Measurements from ENCODE around the gene TBKBP1.

The TBKBP1 gene

DNA sequence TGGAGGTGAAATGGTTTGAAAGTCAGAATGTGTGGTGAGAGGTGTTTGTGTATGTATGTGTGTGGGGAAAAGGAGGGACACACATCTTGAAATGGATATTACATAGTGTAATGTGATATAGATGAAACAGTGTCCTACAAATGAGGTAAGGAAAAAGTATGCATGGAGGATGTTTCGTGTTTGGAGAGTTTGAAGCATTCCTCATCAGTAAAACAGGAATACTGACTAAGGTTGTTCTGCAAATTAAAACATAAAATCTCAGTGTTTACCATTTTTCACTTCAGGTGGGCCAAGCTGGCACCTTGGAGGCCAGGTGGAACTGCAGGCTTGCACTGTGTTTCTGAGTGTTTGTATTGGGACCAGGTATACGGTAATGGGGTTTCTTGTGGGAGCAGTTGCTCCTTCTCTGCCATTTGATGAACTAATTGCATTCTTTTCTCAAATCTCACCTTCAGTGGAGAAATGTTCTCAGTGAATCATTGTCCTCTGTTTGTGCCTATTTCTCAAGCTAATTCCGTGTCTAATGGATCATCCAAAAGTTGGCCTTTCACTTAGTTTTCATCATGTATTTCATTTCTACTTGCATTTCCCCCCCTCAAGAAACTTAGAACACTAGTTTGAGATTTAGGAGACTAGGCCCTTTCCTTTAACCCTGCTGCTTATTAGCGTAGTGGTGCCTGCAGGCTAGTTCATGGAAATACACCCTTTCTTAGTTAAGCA is 8.2 kb upstream of the TBKBP1 start:
- Mint-ChIP-seq H3K4me1 (no peaks in the 10 kb centered on the region), H3K9me3 (no peaks in the 10 kb centered on the region), H3K27ac (ENCODE audit: low read depth) (no peak overlapping the region), H3K27me3 (no peaks in the 10 kb centered on the region), H3K36me3 (ENCODE audit: insufficient read depth) (peaks cover 40% of the 10 kb centered on the region), H3K4me3 (no peak overlapping the region)
- no peak for ATAC-seq (replicated peaks; ENCODE audit: extremely low read depth, poor library complexity, severe bottlenecking)
- no peak for DNase-seq (ENCODE audit: low spot score in 2 of 2)

DNA sequence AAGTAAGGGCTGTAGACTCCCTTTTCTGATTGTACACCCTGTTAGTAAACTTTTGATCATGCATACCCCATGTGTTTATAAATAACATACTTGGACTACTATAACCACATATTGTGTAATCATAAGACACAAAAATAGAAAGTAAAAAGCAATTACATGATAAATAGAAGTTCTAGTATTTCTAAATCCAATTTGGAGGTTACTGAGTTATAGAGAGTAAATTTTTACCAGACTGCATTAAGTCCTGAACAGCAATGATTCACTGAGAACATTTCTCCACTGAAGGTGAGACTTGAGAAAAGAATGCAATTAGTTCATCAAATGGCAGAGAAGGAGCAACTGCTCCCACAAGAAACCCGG is 7.7 kb upstream of the TBKBP1 start:
- no peak for ATAC-seq (replicated peaks; ENCODE audit: extremely low read depth, poor library complexity, severe bottlenecking)

DNA sequence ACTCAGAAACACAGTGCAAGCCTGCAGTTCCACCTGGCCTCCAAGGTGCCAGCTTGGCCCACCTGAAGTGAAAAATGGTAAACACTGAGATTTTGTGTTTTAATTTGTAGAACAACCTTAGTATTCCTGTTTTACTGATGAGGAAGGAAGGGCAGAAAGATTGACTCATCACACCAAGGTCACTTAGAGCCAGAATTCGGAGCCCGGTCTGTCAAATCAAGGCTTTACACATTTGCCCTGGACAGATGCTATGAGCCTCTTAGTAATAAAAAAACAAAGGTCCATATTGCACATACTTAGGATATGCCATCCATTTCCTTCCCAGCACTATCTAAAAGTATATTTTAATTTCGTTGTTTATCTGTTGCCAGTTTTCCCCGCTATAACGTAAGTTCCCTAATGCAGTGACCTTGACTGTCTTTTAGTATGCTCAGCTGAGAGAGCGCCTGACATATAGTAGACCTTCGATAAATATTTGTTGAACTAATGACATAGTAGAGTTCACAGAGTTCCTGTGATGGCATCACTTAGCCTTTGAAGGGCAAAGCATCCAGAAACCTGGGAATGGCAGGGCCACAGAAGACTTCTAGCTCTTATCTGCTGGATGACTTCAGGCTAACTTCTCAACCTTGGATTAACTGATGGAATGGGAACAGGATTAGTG is 7.2 kb upstream of the TBKBP1 start:
- Mint-ChIP-seq H3K9me3 (no peaks in the 10 kb centered on the region), H3K4me3 (no peak overlapping the region), H3K27me3 (no peaks in the 10 kb centered on the region), H3K27ac (ENCODE audit: low read depth) (no peak overlapping the region), H3K36me3 (ENCODE audit: insufficient read depth) (peaks cover 29% of the 10 kb centered on the region), H3K4me1 (peaks cover 4% of the 10 kb centered on the region)
- ATAC-seq (replicated peaks; ENCODE audit: extremely low read depth, poor library complexity, severe bottlenecking) (no peak), DNase-seq (ENCODE audit: low spot score in 2 of 2) (no peak)

More for the DNA sequence above, 7.7 kb upstream of the TBKBP1 start:
- Mint-ChIP-seq H3K9me3 (no peaks in the 10 kb centered on the region), H3K27me3 (no peaks in the 10 kb centered on the region), H3K36me3 (ENCODE audit: insufficient read depth) (peaks cover 34% of the 10 kb centered on the region), H3K4me1 (no peaks in the 10 kb centered on the region), H3K4me3 (no peak overlapping the region), H3K27ac (ENCODE audit: low read depth) (no peak overlapping the region)
- no peak for DNase-seq (ENCODE audit: low spot score in 2 of 2)

DNA sequence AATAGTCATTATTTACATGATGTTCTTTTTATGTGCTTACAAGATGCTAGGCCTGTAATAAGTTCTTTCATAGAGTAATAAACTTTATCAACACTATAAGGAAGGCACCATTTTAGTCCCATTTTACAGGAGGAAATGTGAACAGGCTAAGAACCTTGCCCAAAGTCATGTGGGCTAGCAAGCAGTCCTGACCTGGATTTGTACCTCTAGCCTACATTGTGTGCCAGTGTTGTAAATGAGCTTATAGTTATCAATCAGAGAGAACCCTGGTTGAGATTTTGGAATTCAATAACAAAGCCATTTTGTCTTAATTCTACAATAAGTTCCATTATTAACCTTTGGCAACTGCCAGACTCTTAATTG is 6.7 kb upstream of the TBKBP1 start:
- no peaks in the 10 kb centered on the region for H3K27me3 Mint-ChIP-seq
- no peak overlapping the region for H3K4me3 Mint-ChIP-seq
- H3K9me3 Mint-ChIP-seq: no peaks in the 10 kb centered on the region
- no peak for DNase-seq (ENCODE audit: low spot score in 2 of 2)
- H3K27ac Mint-ChIP-seq (ENCODE audit: low read depth): no peak overlapping the region
- H3K4me1 Mint-ChIP-seq: peaks cover 9% of the 10 kb centered on the region
- no peak for ATAC-seq (replicated peaks; ENCODE audit: extremely low read depth, poor library complexity, severe bottlenecking)
- H3K36me3 Mint-ChIP-seq (ENCODE audit: insufficient read depth): peaks cover 24% of the 10 kb centered on the region

DNA sequence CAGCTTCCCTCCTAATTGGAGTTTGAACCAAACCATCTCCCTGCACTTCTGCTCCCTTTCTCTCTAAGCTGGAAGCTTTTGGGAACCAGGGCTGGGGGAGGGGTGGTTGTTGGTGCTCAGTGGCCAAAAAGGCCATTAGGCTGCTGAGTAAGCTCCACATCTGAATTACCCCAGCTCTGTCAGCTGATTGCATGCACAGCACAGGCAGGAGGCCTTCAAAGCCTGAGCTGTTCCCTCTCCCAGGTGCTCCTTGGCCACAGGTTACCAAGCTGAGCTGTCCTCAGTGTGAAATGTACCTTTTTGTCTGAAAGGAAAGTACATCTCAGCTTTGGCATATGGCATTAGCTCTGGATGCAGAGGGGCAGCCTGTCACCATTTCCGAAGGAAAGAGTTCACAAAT is 6.2 kb upstream of the TBKBP1 start:
- no peak for DNase-seq (ENCODE audit: low spot score in 2 of 2)
- no peak for ATAC-seq (replicated peaks; ENCODE audit: extremely low read depth, poor library complexity, severe bottlenecking)
- H3K4me3 Mint-ChIP-seq: no peak overlapping the region

DNA sequence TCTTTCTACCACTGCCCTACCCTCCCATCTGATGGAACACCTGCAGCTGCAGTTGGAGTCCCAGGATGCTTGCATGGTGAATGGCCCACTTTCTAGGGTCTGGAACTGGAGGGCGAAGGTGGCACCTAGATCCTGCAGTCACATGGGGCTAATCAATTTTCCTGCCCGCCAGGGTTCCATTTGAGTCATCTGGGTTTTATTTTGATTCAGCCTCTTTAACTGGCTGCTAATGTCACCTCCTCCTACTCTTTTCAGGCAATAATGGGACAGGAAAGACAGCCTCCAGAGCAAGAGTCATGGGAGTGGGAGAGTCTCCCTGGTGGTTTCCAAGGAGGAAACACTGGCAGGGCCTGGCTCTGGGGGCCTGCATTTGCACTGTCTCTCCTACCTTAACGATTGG is 3.8 kb upstream of the TBKBP1 start:
- H3K27me3 Mint-ChIP-seq: no peaks in the 10 kb centered on the region
- H3K36me3 Mint-ChIP-seq (ENCODE audit: insufficient read depth): peaks cover 6% of the 10 kb centered on the region
- H3K27ac Mint-ChIP-seq (ENCODE audit: low read depth): no peak overlapping the region
- DNase-seq (ENCODE audit: low spot score in 2 of 2): no peak
- ATAC-seq (replicated peaks; ENCODE audit: extremely low read depth, poor library complexity, severe bottlenecking): no peak
- H3K9me3 Mint-ChIP-seq: no peaks in the 10 kb centered on the region
- no peak overlapping the region for H3K4me3 Mint-ChIP-seq
- peaks cover 28% of the 10 kb centered on the region for H3K4me1 Mint-ChIP-seq

More for the DNA sequence above, 6.2 kb upstream of the TBKBP1 start:
- Mint-ChIP-seq H3K27me3 (no peaks in the 10 kb centered on the region), H3K4me1 (peaks cover 14% of the 10 kb centered on the region), H3K27ac (ENCODE audit: low read depth) (no peak overlapping the region), H3K36me3 (ENCODE audit: insufficient read depth) (peaks cover 19% of the 10 kb centered on the region), H3K9me3 (no peaks in the 10 kb centered on the region)

DNA sequence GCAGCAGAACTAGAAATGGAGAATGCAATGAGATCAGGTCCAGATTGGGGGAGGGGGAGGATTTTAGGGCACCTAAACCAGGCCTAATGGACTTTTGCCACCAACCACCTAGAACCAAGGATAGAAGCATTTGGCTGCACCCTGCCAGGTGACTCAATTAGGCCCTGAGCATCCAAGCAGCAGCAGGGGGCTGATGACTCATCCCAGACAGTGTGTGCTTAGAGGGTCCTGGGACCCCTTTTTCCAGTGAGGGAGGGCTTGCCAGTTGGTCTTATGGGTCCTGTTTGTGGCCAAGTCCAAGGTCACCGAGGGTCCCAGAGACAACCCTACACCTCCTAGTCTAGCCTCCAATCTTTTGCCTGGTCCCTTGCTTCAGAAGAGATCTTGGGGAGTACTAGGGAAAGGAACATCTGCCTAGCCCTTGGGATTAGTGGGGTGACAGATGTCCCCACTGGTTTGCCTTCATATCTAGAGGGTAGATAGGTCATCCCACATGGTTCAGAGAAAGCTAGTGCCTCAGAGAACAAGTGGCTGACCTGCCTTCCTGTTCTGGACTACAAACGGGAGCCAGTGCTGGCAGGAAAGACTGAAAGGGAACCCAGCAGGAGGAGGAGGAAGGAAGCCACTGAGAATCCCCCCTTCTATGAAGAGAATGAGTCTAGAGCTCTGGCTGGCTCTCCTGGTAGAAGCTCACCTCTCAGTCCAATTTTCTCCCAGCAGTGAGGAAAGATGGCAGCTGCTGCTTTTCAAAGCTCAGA is 1.6 kb upstream of the TBKBP1 start:
- peaks cover 13% of the 10 kb centered on the region for H3K36me3 Mint-ChIP-seq (ENCODE audit: insufficient read depth)
- H3K27me3 Mint-ChIP-seq: no peaks in the 10 kb centered on the region
- DNase-seq (ENCODE audit: low spot score in 2 of 2) (no peak), ATAC-seq (replicated peaks; ENCODE audit: extremely low read depth, poor library complexity, severe bottlenecking) (no peak)
- H3K4me3 Mint-ChIP-seq: peak overlapping the region; percentile 91
- peaks cover 47% of the 10 kb centered on the region for H3K4me1 Mint-ChIP-seq
- H3K9me3 Mint-ChIP-seq: no peaks in the 10 kb centered on the region
- peak overlapping the region; percentile 95 for H3K27ac Mint-ChIP-seq (ENCODE audit: low read depth)

DNA sequence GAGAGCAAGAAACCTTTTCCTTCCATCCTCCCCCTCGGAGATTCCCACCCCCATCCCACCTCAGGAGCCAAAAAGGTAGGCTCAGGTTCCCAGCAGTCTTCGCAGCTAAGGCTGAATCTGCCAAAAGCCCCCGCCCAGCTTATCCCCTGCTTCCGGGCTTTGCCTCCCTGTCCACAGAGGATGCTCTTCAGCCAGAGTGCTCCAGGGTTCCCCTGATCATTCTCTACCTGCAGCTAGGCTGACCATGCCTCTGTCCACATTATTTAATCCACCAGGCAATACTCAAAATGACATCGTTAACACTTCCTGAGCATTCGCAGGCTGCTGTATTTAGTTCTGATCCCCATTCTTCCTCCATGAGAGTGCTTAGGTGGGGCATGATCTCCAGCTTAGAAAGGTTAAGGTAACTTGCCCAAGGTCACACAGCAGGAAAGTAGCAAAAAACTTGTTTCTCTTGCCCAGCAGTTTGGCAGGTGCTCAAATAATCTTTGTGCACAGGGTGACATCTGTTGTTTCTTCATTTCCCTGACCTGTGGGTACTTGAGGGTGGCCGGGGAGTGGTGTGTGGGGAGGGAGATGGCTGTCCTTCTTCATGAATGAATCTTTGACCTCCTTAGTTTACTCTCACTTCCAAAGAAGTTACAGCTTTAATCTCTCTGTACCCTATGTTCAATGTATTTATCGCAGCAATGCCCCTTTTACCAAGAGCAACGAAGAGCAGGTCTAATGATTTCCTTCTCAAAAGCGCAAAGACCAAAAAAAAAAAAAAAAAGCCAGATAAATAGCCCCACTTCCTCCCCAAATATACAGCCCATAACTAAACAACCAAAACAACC is 848 bp upstream of the TBKBP1 start:
- Mint-ChIP-seq H3K36me3 (ENCODE audit: insufficient read depth) (peaks cover 14% of the 10 kb centered on the region), H3K4me1 (peaks cover 51% of the 10 kb centered on the region), H3K9me3 (no peaks in the 10 kb centered on the region), H3K4me3 (peak overlapping the region; percentile 91), H3K27me3 (no peaks in the 10 kb centered on the region), H3K27ac (ENCODE audit: low read depth) (peak overlapping the region; percentile 95)
- peak; percentile 16 for ATAC-seq (replicated peaks; ENCODE audit: extremely low read depth, poor library complexity, severe bottlenecking)
- no peak for DNase-seq (ENCODE audit: low spot score in 2 of 2)

DNA sequence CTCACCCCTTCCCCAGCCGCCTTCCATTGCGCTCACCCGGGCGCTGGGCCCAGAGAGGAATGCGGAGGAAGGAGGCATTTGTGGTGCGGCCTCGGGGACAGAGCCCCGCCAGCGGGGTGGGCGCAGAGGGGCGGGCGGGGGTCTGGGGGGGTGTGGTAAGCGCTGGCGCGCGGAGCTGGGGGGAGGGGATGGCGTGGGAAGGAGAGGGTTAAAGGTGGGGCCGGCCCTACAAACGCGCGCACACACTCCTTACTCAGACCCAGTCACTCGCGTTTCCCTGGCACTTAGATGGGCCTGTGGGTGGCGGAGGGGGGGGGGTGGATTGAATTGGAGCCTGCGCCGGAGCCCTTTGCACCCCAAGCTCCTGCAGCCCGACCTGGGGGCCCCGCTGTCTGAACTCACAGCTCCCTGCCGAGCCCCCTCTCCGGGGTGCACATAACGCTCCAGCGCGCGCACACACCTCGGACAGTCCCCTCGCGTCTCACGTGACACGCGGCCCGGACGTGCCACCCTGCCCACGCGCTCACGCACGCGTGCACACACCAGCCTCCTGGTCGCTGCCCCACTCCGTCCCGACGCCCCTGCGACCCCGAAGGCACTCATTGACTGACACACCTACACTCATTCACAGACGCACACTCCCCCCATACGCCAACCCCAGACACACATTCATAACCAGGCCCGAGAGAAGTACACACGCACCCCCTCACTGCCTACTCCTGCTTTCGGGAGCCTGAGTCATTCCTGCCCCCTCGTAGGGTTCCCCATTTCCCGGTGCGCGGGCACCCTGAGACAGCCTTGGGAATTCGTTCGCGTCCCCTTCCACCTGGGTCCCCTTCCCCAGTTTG is 844 bp downstream of the TBKBP1 start:
- Mint-ChIP-seq H3K36me3 (ENCODE audit: insufficient read depth) (peaks cover 23% of the 10 kb centered on the region), H3K4me1 (peaks cover 66% of the 10 kb centered on the region), H3K4me3 (peak overlapping the region; percentile 91), H3K27me3 (no peaks in the 10 kb centered on the region), H3K27ac (ENCODE audit: low read depth) (peak overlapping the region; percentile 75), H3K9me3 (no peaks in the 10 kb centered on the region)
- DNase-seq (ENCODE audit: low spot score in 2 of 2) (no peak), ATAC-seq (replicated peaks; ENCODE audit: extremely low read depth, poor library complexity, severe bottlenecking) (peak; percentile 46)

DNA sequence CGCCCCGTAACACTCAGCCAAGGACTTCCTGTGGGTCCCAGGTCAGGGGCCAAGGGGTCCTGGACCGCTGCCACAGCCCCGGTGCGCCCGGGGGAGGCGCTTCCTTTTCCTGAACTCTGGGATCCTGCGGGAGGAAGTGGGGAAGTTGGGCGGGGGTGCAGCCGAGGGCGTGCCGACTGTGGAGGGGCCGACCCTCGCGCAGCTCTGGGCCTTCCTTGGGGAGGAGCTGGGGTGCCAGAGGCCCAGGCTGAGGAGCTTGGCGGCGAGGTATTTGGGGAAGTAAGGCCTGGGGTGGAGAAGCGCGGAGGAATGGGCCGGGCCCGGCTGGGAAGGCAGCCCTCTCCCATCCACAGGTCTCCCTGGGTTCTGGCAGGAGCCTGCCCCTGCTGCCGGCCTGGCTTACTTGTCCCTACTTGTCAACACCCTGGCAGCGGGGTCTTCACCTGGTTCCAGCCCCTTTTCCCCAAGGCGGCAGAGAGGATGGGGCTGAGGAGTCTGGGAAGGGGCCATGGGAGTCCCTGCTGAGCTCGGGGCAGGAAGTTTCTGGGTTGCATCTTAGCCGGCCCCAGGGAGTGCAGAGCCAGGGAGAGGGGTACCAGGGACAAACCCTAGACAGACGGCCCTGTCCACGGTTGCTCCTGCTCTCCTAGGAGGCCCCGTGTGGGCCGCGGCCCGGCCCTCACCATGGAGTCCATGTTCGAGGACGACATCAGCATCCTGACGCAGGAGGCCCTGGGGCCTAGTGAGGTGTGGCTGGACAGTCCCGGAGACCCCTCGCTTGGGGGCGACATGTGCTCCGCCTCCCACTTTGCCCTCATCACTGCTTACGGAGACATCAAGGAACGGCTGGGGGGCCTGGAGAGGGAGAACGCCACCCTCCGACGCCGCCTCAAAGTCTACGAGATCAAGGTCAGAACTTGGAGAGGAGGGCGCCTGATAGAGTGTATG is 1.7 kb downstream of the TBKBP1 start:
- ATAC-seq (replicated peaks; ENCODE audit: extremely low read depth, poor library complexity, severe bottlenecking) (no peak), DNase-seq (ENCODE audit: low spot score in 2 of 2) (no peak)
- H3K9me3 Mint-ChIP-seq: no peaks in the 10 kb centered on the region
- peak overlapping the region; percentile 91 for H3K4me3 Mint-ChIP-seq
- peaks cover 70% of the 10 kb centered on the region for H3K4me1 Mint-ChIP-seq
- H3K27me3 Mint-ChIP-seq: no peaks in the 10 kb centered on the region
- peaks cover 24% of the 10 kb centered on the region for H3K36me3 Mint-ChIP-seq (ENCODE audit: insufficient read depth)
- H3K27ac Mint-ChIP-seq (ENCODE audit: low read depth): peak overlapping the region; percentile 75
